ENCODE measurements around the gene TMEM94. TPM values are rescaled to one million over a fixed set of nuclear protein-coding genes. Genes with fewer than 3 reads are reported as not detected.

The TMEM94 gene
- total RNA-seq: 35.1 and 58.4 TPM in 2 replicates

DNA sequence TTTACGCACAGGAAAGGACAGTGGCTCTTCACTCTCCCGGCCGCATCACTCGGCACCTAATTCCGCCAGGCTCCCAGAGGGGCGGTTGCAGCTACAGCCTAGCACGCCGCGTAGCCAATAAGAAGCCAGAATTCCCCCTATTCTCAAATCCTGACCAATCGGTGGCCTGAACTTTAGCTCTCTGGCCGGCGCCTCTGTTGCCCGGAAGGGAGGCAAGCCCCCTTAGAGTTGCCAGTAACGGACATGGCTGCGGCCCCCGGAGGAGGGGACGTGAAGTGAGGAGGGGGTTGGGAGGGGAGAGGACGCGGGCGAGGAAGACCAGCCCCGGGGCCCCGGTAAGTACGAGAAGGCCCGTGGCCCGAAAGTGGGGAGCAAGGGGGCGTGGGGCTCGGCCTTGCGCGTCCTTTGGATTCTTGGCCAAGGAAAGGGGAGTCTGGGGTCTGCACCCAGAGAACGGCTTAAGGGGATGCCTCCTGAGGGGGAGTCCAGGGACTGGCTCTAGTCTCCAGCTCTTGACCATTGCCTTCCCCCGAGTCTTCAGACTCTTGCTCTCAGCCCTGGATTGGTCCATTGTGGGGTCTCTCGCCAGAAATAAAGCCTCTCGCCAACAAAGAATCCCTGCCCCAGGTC is at the start of gene TMEM94:
Gene TMEM94, plus strand, starts transcription at position 219 of the 630 bp plus-strand sequence. CDS start 15,271 bp downstream, outside the sequence.

DNA sequence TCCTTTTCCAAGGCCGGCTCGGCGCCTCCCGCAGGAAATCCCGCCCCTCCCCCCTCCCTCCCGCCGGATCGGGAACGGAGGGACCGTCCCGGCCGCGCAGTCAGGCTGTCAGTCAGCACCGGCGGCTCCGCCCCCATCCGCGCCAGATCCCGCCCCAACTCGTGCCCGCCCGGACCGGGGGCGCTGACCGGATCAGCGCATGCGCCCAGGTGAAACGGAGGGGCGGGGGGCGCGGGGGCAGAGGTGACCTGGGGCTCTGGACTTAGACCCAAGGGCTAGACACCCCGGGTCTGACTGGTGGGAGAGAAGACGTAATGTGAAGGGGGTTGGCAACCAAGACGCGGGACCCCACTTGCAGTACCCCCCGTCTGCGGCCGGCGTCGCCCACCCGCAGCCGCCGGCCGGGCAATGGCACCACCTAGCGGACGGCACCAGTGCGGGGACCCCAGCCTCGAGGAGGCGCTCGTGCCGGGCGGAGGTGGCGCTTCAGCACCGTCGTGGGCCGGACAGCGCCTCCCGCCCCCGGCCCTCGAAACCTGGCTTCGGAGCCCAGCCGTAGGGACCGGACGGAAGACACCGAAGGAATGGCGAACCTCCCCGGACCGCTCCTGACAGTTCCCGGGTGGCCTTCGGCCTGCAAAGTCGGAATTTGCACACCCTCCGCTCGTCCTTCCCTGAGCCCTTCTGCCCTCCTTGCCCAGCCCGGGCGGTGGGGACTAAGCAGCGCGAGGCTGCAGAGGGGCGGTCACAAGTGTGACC is 59.2 kb downstream of the TMEM94 start, which contains the start of gene CASKIN2:
Gene CASKIN2, minus strand, starts transcription at position 42 of the 759 bp plus-strand sequence. CDS start 1,733 bp downstream, outside the sequence.

DNA sequence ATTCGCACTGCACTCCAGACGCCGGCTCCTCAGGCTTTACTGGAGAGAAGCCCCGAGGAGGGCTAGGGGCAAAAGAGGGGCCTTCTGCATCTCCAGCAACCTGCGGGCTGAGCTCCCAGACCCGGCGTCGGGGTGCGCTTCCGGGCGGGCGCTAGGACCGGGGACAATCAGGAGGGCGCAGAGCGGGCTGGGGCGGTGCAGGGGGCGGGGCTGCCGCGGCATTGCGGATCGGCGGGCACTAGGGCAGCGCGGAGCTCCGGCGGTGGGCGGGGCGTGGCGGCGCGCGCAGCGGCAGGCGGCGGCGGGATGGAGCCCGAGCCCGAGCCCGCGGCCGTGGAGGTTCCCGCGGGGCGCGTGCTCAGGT is 59.8 kb downstream of the TMEM94 start, which contains the start of gene TSEN54:
Gene TSEN54, plus strand, starts transcription at position 274 of the 364 bp plus-strand sequence. Its CDS starts 33 bp downstream, at position 307.

GRCh38 chr17:75524970-75525805 is 68.8 kb downstream of the TMEM94 start, which contains the start of gene LLGL2:
Gene LLGL2, plus strand, starts transcription at chr17:75525697. Its CDS starts 17,730 bp downstream, at chr17:75543427.

Small RNA genes lying within 50 kb of the gene (small RNA-seq; reads per million reads assigned to genes)
- gene RF00019 (ENCODE audit: low replicate concordance) (not detected), gene RNU6-938P (ENCODE audit: low replicate concordance) (not detected)

Other genes with a start within 250 kb of the TMEM94 start
- 19.7 and 23.0 TPM in 2 replicates for gene GGA3, start 195.0 kb upstream of the TMEM94 start, total RNA-seq
- 61.8 and 70.5 TPM in 2 replicates for gene MRPS7, start 194.8 kb upstream of the TMEM94 start, total RNA-seq
- gene MIF4GD, start 185.4 kb upstream of the TMEM94 start, total RNA-seq: 5.6 and 9.2 TPM in 2 replicates
- gene SLC25A19, start 167.2 kb upstream of the TMEM94 start, total RNA-seq: 4.4 and 10.2 TPM in 2 replicates
- gene GRB2, start 51.0 kb upstream of the TMEM94 start, total RNA-seq: 64.8 and 103 TPM in 2 replicates
- 8.5 and 11.6 TPM in 2 replicates for gene CASKIN2, start 58.9 kb downstream of the TMEM94 start, total RNA-seq
- 9.6 and 12.7 TPM in 2 replicates for gene TSEN54, start 59.9 kb downstream of the TMEM94 start, total RNA-seq
- 0.57 and 1.8 TPM in 2 replicates for gene LLGL2, start 69.1 kb downstream of the TMEM94 start, total RNA-seq
- 0.57 and 1.3 TPM in 2 replicates for gene MYO15B, start 131.2 kb downstream of the TMEM94 start, total RNA-seq
- gene SMIM5, start 176.8 kb downstream of the TMEM94 start, total RNA-seq: not detected in 2 replicates
- 21.7 and 22.6 TPM in 2 replicates for gene RECQL5, start 210.5 kb downstream of the TMEM94 start, total RNA-seq
- gene SAP30BP, start 210.7 kb downstream of the TMEM94 start, total RNA-seq: 66.6 and 75.9 TPM in 2 replicates

All from placental pericyte (primary cell).